ENCODE data around the gene MAGOHB. TPM values are rescaled to one million over a fixed set of nuclear protein-coding genes. Genes with fewer than 3 reads are reported as not detected.

The MAGOHB gene
- total RNA-seq, 1 experiment from 2014 or later, result 28.6 TPM

- DNase-seq (ENCODE audit: low spot score), result no peak
Observed at GRCh38 chr12:10554756-10555481, 58.5 kb downstream of the MAGOHB start.

GRCh38 chr12:10554228-10554755 is 59.1 kb downstream of the MAGOHB start:
- DNase-seq (ENCODE audit: low spot score), result no peak

Other genes with a start within 250 kb of the MAGOHB start
- gene KLRK1, start 223.6 kb downstream of the MAGOHB start, total RNA-seq (2014; rRNA removed; shearing (Covaris generic)), result not detected in 2 replicates
- not detected in 2 replicates for gene KLRC4, start 203.9 kb downstream of the MAGOHB start, total RNA-seq (2014; rRNA removed; shearing (Covaris generic))
- gene KLRC3, start 193.0 kb downstream of the MAGOHB start, total RNA-seq (2014; rRNA removed; shearing (Covaris generic)), result not detected in 2 replicates
- gene KLRC2, start 177.6 kb downstream of the MAGOHB start, total RNA-seq (2014; rRNA removed; shearing (Covaris generic)), result not detected in 2 replicates
- gene KLRC1, start 160.2 kb downstream of the MAGOHB start, total RNA-seq (2014; rRNA removed; shearing (Covaris generic)), result not detected in 2 replicates
- gene EIF2S3B, start 107.7 kb downstream of the MAGOHB start, total RNA-seq (2014; rRNA removed; shearing (Covaris generic)), result 17.1 and 27.3 TPM in 2 replicates
- gene STYK1, start 60.4 kb upstream of the MAGOHB start, total RNA-seq (2014; rRNA removed; shearing (Covaris generic)), result 0.12 and 9.9 TPM in 2 replicates
- 28.7 and 33.7 TPM in 2 replicates for gene YBX3, start 109.7 kb upstream of the MAGOHB start, total RNA-seq (2014; rRNA removed; shearing (Covaris generic))
- gene TAS2R7, start 189.0 kb upstream of the MAGOHB start, total RNA-seq (2014; rRNA removed; shearing (Covaris generic)), result not detected in 2 replicates
- not detected in 2 replicates for gene TAS2R8, start 193.7 kb upstream of the MAGOHB start, total RNA-seq (2014; rRNA removed; shearing (Covaris generic))
- not detected in 2 replicates for gene TAS2R9, start 196.6 kb upstream of the MAGOHB start, total RNA-seq (2014; rRNA removed; shearing (Covaris generic))
- gene TAS2R10, start 212.7 kb upstream of the MAGOHB start, total RNA-seq (2014; rRNA removed; shearing (Covaris generic)), result not detected in 2 replicates
- gene PRR4, start 235.9 kb upstream of the MAGOHB start, total RNA-seq (2014; rRNA removed; shearing (Covaris generic)), result 0.28 TPM in 1 of 2 replicates, not detected in the other

All from A172 (cell line).